GM18498 (cell line): Measurements from ENCODE around the gene MPZL3.
"Not testable (repeated sequence)": the region's sequence is repeated elsewhere in the genome, so short reads cannot be mapped to it uniquely, and the experiment has no call there.

Source experiments
- ATAC-seq: cut with Tn5 transposase; IDR thresholded peaks from one replicate; pipeline ENCODE4 v1.9.1; 2021; ENCODE audit warnings: mild to moderate bottlenecking, moderate library complexity; ENCODE audit not compliant: unreplicated experiment

MPZL3 gene

DNA sequence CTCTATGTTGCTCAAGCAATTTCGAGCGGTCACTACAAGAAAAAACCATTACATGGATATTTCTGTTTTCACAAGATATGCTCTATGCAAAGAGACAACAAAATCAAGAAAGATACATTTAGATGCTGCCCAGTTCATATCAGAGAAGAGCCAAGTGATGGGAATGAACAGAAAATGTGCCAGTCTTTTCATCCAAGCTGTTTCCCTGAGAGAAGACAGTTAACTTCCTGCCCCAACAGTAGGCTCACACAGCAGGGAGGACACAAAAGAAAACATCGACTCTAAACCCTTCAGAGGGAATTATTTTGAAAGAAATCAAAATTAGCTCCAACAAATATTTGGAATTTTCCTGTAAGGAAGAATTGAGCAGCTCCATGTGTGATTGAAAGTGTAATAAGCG is 39.0 kb downstream of the MPZL3 start:
- no peak for ATAC-seq

DNA sequence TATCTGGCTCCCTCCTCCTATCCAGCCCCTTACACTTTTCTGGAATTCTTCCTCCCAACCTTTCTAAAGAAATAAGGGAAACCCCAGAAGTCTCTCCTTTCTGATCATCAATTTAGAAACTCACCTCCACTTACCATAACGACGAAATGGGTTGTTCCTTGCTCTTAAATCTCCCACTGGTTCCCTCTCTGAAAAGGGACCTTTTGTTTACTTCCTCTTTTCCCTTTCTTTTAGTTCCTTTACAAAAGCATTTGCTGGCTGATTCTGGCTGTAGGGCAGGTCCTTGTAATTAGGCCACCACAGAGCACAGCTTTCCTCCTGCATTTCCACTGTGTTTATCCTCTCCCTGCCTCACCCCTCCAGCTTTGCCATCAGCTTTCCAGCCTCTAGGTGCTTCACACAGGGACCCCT is 39.4 kb downstream of the MPZL3 start:
- no peak for ATAC-seq

DNA sequence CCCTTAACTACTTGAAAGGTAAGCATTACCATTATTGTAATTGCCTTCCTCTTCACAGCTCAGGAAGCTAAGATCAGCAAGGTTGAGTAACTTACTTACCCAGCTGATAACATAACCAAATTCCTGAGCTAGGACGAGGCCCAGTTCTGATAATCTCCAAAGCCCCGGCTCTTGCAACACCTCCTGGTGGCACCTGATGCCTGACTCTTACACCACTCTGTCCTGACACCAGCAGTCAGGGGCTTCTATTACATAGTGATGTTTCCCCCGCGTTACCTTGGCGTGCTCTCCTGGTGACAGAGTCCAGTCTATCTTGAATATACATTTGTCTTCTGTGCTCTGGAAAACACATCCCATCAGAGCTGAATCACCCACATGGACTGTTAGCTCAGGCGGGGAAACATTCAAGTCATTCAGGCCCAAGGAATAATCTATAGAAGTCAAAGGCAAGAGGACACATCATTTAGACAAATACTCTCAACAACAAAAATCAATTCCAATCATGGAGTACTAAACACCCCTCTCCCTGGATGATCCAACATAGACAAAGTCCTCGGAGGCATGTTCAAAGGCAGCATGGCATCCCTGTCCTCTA is 39.9 kb downstream of the MPZL3 start:
- ATAC-seq: no peak

DNA sequence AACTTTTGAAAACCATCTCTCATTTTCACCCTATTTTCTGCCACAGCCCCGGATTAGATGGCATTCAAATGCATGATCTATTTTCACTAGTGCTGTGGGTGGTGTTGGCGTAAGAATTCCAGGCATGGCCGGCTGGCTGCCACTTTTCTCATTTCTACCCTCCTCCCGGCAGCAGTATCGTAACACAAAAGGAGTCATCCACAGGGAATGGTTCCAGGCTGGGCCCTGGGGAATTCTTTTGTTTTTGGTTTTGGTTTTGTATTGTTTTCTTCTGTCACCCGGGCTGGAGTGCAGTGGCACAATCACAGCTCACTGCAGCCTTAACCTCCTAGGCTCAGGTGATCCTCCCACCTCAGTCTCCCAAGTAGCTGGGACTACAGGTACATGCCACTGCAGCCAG is 41.2 kb downstream of the MPZL3 start:
- no peak for ATAC-seq

DNA sequence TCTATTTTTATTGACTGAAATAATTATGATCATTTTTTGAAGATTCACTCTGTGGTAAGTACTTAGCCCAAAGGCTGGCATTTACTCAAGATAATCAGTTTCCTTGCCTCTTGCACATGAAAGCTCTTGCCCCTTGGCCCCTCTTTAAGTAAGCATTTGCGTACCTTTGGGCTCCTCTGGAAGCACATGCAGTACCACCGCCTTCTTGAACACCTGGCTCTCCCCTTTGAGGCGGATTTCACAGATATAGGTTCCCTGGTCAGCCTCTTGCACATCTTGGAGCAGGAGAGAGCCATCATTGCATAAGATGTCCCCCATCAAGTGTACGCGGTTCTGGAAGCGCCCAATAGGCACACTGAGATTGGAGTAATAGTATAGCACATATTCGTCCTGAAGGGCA is 41.8 kb downstream of the MPZL3 start:
- ATAC-seq: no peak

DNA sequence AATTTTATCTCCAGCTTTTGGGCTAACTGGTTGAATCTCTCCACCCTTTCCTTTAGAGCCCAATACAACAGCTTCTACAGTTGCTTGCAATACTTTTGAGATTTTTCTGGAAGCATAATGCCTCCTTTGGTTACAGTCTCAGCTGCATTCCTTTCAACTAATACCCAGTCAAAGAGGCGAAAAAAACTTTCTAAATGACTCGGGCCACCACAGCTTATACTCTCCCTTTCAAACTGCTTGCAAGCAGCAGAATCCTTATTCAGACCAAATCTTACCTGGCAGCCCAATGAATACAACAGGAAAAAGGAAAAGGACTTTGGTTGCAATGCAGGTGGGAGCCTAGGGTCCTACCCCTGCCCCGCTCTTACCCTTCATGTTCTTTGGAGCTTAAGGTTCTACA is 43.1 kb downstream of the MPZL3 start:
- ATAC-seq: no peak

DNA sequence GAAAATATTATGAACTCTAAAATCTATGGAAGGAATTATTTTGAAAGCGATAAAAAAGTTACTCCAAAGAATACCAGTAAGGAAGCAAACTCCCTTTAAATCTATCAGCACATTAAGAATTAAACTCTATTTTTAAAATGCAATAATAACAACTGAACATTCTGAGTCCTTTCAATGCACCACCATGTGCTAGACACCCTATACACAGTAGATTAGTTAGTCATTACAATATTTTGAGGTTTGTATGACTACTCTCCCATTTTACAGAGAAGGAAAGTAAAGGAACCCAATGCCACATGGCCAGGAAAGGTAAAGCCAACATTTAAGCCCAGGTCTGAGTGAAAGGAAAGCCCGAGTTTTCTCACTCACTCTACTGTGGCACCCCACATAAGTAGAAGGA is 45.1 kb downstream of the MPZL3 start:
- no peak for ATAC-seq

DNA sequence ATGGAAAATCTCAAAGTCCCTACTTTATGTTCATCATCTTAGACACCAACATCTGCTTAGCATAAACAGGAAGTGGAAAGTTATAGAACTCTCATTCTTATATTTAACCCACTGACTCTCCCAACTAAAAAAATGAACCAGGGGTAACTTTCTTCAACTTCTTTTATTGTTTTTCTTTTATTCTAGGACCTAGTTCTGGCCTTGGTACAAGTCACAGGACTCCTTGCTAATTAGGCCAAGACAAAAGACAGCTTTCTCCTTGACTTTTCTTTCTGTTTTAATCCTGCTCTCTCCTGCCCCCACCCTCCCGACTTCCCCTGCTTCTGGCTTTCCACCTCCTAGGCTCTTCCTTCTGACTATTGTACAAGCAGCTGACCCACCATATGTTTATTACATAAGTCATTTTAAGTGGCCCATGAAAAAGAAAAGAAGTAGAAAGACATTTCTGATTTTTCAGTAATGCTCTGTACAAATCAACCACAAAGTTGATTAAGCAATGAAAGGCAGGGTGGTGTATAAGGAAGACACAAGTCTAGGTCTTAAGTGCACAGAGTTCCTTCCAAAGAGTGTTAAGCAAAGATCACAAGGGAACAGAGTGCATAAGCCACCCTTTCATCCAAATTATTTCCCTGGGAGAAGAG is 45.7 kb downstream of the MPZL3 start:
- no peak for ATAC-seq

DNA sequence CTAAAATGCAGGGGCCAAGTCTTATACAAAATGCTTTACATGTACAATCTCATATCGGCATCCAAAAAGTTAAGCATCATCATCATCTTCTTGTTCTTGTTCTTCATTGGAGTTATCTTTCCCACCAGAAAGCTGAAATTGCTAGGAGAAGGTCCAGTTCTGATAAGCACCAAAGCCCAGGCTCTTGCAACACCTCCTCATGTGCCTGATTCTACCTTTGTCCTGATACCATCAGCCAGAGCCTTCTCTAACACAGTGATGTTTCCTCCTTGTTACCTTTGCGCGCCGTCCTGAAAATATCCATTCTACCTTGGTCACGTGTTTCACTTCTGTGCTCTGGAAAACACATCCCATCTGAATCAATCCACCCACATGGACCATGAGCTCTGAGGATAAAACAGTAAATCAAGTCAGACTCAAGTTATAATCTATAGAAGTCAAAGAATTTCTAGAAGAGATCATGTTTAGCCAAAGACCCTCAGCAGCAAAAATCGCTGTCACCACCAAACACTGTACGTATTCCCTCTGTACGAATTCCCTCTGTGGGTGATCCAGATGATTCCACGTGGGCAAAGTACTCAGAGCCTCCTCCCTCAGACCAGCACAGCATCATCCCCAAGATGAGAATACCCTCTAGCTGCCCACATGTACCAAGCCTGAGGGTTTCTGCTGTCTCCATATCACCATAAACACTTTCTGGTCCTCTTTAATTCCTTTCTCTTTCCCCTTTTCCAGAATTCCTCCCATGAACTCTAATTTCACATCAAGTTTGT is 46.4 kb downstream of the MPZL3 start:
- ATAC-seq: no peak

DNA sequence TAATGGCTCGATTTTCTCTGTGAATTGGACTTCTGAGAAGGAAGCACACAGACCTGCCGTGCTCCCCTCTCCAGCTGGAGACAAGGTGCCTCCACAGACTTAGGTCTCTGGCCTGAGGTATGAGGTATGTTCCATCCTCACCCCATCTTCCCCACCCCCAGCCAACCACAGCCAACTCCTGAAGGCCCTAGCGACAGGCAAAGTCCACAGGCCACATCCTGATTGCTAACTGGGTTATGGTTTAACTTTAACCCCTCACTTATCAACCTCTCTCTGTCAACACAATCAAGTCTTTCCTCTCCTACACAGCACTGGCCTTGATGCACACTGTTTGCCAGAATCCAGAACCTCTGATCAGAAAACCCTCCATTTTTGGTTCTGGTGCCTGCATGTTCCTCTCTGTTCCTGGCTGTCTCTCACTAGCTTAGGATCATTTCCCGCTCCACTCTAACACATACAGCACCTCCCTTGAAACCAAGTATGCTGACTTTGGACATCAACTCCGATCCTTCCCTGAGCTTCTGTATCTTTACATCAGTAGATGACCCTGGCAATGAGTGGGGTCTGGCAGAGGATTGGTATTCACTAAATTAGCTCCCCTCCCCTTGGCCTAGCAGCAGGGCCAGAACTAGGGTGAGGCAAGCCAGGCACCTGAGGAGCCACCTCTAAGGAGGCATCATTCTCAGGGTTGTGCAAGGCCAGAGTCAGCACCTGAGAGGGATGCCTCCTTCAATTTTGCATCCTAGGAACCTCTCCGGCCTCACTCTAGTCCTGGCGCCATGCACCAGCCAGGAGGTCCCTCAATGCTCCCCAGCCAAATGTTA is 49.4 kb downstream of the MPZL3 start:
- no peak for ATAC-seq

DNA sequence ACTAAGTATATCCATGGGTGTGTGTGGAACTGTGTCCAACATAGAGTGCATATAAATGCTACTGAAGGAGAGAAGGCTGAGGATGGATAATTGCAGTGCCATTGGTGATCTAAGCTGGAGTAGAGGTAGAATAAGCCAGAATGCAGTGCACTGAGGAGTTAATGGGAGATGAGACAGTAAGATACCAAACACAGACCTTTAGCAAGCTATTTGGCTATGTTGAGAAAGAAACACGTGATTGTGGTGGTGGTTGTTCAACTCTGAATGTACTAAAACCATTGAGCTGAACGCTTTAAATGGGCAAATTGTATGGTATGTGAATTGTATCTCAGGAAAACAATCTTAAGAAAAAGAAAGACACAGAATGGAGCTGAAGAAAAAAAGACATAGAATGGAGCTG is 50.2 kb downstream of the MPZL3 start:
- ATAC-seq: no peak

DNA sequence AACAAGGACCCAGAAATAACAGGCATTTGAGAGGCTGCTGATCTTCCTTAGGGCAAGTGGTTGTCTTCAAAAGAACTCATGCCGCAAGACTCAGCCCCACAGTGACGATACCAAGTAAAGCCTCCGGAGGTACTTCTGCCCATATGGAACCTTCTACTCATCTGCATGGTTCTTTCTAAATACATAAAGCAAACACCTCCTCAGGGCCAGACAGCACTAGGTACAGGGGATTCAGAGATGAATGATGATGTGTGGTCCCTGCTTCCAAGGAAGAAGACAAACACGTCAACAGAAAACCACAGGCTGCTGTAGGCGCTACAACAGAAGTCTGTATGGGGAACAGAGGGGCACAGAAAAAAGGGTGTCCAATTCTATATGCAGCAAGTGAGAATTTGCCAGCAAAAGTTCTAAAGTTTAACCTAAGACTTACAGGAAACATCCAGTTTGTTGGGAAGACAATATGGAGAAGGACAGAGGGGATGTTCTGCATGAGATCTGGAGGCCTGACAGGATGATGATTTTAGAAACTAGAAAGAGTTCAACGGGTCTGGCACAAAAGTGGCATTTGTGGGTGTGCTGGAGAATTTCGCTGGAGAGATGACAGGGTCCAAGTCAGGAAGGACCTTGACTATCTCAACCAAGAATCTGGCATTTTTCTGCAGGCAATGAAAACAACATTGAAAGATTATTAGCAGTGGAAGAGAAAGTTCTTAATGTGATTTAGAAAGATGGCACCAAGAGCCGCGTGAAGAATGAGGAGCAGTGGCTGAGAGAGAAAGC is 51.1 kb downstream of the MPZL3 start:
- no peak for ATAC-seq

DNA sequence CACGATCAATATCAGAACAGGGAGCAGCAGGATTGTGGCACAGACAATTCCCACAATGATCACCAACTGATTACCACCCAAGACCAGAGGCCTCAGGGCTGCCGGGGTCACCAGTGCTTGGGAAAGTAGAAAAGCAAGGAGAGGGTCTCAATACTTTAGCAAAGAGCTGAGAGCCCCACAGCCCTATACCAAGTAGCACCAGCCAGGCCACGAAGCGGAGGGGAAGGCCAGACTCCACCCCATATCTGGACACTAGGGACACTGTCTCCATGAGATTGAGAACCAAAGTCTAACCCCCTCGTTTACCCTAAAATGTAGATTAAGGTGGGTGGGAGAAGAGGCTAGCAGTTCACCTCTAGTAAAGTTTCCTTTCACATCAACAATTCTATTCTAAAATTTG is 51.7 kb downstream of the MPZL3 start:
- no peak for ATAC-seq

DNA sequence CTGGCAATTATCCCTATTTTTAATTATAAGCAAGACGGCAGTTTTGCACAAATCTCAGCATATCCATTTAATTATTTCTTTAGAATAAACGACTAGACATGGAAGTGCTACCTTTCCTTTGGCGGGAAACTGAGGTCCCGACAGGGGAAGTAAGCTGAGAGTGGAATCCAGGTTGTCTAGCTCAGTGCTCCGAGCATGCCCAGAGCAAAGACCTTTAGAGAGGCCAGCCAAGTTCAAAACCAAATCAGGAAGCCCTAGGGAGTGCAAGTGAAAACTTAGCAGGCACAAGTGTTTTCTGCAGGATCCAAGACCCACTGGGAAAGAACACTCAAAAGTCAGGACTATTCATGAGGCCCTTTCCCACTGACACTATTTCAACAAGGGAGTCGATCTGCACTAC is 53.0 kb downstream of the MPZL3 start:
- ATAC-seq: no peak

DNA sequence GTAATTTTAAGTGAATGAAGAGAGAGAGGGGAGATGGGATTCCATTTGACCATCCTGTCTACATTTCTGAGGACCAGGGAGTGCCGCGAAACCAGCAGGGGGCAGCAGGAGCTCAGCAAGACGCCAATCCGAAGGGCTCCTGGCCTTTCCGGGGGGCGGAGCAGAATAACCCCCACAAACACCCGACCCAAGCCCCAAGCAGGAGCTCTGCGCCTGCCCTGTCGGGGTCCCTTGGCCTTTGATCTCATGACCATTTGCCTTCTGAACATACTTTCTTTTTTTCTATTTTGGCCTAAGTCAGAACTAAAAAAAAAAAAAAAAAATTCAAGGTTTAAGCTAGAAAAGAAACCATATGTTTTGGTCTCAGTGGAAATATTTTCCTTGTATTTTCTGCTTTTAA is 53.8 kb downstream of the MPZL3 start:
- no peak for ATAC-seq

DNA sequence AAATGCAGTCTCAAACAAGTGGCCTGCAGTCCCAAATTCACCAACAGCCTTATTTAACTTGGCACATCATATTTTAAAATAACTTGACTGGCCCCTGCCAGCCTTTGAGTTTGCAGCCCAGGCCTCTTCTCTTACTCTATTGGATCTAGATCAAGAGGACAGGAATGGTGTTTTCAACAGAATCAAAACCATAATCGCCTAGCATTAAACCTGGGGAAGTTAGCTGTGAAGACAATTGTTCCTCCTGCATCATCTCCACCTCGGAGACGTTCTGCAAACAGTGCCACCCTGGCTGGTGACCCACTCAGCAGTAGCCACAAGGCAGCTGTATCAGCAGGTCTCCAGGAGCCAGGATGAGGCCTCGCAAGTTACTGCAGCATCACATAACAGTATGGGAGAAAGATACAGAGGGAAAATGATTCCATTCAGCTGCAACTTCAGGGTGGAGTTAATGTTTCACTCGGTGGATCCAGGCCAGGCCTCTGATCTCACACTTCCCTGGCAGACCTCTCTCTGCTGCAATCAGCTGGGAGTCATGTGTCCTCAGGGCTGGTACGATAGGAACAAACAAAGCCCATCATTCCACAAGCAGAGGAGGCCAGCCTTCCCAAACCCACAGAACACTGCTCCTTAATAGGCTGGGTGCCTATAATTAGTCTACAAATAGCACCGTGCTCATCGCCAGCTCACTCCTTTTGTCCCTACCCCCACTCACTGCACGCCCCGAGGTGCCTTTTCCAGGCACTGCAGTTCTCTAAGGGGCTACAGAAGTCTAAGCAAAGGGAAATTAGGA is 57.1 kb downstream of the MPZL3 start:
- ATAC-seq: no peak

DNA sequence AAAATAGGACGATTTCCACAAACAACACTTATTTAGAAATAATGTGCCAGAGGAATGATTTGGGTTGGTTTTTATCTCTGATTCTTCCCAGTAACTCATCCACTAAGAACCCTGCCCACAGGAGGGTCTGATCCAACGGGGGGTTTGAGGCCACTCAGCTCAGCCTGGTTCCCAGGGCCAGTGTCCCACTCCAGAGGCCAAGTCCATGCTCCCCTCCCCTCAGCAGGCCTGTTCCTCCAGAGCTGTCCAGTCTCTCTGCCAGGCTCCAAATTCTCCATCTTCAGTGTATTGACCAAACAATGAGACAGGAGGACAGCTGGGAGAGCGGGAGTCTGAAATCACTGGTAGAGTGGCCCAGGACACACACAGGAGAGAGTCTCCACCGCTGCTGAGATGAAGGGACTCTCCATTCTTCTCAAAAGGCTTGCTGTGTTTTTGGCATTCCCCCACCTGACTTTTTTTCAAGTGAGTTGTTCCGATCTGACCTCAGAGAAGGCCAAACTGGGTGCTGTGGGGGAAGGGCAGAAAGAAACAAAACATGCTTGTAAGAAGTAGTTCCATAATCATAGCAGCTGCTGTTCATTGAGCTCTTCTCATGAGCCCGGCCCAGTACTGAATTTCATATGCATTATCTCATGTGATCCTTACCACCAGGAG is 58.1 kb downstream of the MPZL3 start:
- ATAC-seq: no peak

DNA sequence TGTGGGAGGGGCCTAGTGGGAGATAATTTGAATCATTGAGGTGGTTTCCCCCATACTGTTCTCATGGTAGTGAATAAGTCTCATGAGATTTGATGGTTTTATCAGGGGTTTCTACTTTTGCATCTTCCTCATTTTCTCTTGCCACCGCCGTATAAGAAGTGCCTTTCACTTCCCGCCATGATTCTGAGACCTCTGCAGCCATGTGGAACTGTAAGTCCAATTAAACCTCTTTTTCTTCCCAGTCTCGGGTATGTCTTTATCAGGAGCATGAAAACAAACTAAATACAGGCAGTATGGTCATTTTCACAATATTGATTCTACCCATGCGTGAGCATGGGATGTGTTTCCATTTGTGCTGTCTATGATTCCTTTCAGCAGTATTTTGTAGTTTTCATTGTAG is 59.3 kb downstream of the MPZL3 start:
- not testable (repeated sequence) for ATAC-seq

DNA sequence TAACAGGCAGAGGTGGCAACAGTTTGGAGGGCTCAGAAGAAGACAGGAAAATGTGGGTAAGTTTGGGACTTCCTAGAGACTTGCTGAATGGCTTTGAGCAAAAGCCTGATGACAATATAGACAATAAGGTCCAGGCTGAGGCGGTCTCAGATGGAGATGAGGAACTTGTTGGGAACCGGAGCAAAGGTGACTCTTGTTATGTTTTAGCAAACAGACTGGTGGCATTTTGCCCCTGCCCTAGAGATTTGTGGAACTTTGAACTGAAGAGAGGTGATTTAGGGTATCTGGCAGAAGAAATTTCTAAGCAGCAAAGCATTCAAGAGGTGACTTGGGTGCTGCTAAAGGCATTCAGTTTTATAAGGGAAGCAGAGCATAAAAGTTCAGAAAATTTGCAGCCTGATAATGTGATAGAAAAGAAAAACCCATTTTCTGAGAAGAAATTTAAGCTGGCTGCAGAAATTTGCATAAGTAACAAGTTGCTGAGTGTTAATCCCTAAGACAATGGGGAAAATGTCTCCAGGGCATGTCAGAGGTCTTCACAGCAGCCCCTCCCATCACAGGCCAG is 61.1 kb downstream of the MPZL3 start:
- ATAC-seq: not testable (repeated sequence)
